Body of pancreas (tissue), 4 donors: ENCODE data around the gene CTTNBP2NL.

Source experiments
- CTCF ChIP-seq, 7 experiments: fragments of 450-650 bp in 4 of 7; fragments of 200-600 bp in 3 of 7; sonication (generic) in 3 of 7; IDR thresholded peaks; one replicate each; pipeline ENCODE4 v1.5.1; 2016 to 2019; ENCODE audit warnings: antibody characterized with exemption in 7 of 7
- POLR2A ChIP-seq, 3 donors: fragments of 450-650 bp; IDR thresholded peaks; one replicate each; pipeline ENCODE4 v1.6.1; 2016; ENCODE audit warnings: antibody characterized with exemption in 3 of 3, mild to moderate bottlenecking in 2 of 3

GRCh38 chr1:112394743-112395062 lies 1.3 kb upstream of the CTTNBP2NL start:
- TF ChIP-seq CTCF (IDR thresholded peaks at IDR 0.05) = no peak
- no peak for TF ChIP-seq POLR2A (IDR thresholded peaks at IDR 0.05)
